IPS-NIHi7 (cell line): ENCODE results near the gene C3orf70.
"Not testable (repeated sequence)": the region's sequence is repeated elsewhere in the genome, so short reads cannot be mapped to it uniquely, and the experiment has no call there.

Experiments used
- DNase-seq: peaks from one replicate; pipeline ENCODE4 v3.0.0; 2012; ENCODE audit warnings: mixed read lengths; ENCODE audit errors: extremely low spot score

The C3orf70 gene

DNA sequence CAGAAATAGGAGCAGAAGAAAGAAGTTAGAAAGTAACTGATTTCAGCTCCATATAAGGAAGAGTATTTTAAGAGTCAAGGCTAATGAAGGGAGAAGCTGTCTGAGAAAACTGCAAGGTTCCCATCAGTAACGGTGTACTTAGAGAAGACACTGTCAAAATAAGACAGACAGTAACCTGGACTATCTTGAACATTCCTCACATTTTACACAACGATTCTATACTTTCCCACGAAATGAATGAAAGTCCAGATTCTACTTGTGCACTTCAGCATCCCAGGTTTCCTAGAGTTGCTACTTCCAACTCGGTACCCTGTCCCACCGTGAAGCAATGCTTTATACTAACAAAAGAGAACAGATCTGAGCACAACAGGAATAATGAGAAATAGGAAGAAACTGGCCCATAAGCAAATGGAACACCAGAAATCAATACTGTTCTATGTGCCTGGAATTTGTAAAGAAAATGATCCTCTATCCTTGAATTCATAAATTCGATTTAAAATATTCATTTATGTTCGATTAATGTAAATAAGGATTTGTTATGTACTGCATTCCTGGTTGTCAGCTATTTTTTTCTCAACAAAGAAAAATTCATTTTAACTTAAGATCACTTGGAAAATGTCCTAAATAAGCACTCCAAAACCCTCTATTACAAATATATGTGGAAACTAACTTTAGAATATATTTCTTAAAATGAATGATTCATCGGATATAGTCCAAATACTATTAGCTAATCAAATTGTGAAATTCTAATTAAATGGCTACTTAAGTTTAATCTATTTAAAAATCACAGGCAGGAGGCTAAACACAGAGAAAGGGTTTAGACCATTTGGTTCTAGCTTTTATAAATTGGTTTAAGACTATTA, 1.5 kb downstream of the C3orf70 start:
- no peak for DNase-seq

DNA sequence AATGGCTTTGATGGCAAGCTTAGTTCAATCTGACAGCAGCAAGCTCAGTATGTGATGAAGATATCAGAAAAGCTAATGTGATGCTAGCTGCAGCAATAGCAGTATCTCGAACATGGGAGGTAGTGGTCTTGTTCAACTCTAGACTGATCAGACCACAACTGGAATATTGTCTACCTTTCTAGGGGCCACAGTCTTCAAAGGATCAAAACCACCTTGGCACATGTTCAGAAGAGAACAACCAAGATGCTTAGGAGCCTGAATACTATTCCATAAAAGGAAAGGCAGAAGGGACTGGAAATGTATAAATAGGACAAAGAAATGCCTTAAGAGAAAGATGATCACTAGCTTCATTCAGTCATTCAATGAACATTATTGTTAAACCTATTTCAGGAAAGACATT, 2.3 kb downstream of the C3orf70 start:
- DNase-seq: no peak

DNA sequence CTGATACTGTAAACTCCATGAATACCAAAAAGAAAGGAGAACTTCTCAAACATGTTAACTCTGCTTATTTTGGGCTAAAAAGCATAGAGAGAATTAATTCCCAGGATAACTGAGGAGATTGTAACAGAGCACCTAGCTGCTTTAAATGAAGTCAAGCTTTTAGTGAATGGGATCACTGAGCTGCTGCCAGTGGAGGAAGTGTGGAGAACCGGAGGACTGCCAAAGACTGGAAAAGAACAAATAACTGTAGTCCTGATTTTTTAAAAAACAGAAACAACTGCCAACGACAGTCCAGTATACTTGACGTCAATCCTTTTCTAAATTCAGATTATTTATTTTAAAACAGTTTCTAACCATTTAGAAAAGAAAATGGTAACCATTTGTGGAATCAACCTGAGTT, 3.3 kb downstream of the C3orf70 start:
- DNase-seq: no peak

DNA sequence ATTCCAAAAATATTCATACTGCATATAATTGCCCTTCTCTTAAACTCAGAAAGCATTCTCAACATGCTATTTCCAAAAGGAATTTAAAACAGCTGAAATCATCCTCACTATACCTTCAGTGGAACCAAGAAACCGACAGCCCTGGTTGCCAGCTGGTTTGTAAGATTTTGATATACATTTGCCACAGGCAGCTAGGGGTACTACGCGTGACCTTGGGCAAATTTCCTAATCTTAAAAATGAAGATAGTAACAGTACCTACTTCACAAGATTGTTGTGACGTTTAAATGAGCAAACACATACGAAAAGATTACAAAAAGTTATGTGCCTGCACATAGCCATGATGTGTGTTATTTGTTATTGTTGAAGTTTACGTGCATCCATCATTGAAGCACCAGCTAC, 7.3 kb downstream of the C3orf70 start:
- DNase-seq: no peak

DNA sequence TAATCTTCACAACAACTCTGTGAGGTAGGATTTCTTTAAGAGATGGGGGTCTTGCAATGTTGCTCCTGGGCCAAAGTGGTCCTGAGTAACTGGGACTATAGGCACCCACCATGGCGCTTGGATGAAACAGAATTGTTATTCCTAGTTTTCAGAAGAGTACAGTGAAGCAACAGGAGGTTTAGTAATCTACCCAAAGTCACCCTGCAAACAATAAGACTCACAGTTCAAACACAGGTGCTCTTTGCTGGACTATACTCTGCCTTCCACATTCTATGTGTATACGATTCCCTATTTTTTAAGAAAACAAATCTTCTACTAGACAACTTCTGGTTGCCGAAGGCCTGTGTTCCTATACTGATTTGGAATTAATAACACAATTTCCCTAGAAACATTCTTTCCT, 8.1 kb downstream of the C3orf70 start:
- no peak for DNase-seq

DNA sequence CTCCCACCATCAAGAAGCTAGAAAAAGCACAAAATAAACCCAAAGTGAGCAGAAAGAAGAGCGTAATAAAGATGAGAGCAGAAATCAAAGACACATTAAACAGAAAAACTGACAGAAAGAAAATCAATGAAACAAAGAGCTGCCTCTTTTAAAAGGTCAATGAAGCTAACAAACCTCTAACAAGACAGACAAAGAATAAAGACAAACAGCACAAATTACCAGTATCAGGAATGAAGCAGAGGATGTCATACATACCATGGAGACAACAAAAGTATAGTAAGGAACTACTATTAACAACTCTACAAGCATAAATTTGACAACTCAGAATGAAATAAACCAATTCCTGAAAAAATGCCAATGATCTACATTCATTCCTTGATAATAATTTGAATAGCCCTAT, 15.0 kb downstream of the C3orf70 start:
- no peak for DNase-seq

DNA sequence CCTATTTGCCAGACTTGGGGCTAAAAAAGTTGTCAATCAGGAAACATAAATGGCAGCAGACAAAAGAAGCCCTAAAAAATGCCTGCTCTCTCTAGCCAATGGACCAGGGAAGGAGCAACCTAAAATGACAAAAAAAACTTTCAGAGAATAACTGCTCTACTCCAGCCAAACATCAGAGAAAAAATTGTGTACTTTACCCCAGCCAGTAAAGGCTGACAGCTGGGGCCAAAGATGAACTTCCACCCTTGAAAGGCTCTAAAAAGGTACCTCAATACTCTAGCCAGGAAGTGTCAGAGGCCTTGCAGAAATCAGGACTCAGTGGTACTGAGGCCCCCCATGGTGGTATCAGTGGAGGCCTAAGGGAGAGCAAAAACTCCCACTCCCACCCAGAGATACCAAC, 18.4 kb downstream of the C3orf70 start:
- DNase-seq: no peak

DNA sequence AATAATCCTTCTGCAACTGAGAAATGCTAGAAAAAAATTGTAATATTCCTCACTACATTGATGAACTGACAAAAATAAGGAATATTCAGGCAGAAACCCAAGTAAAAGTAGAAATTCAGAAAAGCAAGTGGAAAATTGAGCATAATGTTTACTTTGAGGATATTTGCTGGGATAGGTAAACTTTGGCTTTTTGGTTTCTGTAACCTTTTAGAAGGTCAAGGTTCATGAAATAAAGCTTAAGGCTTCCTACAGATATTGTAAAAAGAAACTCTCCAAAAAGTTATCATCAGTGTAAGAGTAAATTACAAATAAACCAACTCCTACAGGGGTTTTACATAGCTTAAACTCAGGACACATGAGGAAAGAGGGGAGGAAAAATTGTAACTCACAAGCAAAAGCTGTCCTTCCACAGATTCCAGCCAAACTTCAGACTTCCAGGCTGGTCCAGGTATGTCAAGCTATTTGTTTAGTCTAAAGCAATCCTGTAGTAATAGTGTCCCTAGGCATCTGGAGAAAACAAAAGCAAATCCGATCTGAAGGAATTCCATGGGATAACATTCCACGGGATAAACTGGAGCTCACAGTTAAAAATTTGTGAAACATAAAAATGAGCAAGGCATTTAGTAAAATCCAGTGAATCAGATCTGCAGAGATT, 21.1 kb downstream of the C3orf70 start:
- DNase-seq: no peak

DNA sequence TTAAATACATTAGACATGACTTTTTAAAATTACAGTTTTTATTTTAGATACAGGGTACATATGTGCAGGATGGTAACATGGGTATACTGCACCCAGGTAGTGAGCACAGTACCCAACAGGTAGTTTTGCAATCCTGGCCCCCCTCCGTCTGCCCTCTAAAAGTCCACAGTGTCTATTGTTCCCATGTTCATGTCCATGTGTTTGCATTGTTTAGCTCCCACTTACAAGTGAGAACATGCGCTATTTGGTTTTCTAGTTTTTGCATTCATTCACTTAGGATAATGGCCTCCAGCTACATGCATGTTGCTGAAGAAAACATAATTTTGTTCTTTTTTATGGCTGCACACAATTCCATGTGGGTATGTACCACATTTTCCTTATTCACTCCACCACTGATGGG, 23.8 kb downstream of the C3orf70 start:
- DNase-seq: no peak

DNA sequence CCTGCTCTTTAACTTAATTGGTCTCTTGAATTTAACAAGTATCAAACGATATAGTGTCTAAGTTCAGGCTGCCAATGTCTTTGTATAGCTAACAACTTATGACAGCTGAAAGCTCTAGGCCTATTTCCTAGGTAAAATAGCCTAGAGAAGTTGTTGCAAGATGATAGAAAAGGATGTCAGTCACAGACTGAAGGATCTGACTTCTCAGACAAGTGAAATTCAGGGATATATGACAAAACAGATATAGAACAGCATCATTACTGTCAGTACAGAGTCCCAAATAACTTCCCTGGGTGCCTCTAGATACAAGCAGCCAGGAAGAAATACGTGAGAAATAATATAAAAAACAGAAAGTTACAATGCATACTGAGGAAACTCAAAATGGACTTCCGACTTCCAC, 26.7 kb downstream of the C3orf70 start:
- DNase-seq: no peak

DNA sequence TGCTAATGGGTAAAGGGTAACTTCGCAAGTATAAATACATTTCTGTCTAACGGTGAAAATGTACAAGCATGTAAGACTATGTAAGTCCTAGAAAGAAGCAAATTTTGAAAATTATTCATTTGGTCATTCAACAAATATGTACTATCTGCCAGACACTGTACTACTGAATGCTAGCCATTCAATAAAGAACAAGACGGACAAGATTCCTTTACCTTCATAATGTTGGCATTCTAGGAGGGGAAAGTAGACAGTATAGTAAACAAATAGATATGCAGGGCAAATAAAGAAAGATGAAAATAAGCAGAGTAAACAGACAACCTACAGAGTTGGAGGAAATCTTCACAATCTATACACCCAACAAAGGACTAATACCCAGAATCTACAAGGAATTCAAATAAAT, 32.7 kb downstream of the C3orf70 start:
- no peak for DNase-seq

DNA sequence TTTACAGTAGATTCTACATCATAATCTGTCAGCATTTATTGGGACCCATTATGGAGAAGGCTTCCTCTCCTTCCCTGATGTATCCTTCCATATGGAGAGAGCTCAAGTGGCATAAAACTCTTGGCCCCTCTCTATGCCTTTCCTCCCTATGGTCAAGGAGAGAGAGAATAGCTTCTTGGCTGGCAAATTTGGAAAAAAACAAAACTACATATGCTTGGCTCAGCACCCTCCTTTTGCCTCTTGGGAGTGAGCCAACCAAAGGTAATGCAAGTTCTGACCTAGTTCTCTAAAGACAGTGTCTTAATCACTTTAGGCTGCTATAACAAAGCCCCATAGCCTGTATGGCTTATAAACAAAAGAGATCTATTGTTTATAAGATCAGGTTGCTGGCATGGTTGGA, 37.5 kb downstream of the C3orf70 start:
- no peak for DNase-seq

DNA sequence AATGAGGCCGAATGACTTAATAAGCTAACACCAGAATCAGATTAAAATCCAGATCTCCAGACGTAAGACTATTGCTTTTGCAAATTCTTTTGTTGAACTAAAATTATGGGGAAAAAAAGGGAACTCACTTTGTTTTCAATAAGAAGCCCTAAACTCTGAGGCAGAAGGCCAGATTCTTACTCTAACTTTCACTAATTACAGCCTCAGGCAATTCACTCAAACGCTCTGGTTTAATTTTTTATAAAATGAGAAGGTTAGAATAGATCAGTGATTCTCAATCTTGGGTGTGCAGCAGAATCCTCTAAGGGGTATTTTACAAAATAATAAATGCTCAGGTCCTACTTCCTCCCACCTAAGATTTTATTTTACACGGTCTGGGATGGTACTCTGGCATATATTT, 38.1 kb downstream of the C3orf70 start:
- DNase-seq: no peak

DNA sequence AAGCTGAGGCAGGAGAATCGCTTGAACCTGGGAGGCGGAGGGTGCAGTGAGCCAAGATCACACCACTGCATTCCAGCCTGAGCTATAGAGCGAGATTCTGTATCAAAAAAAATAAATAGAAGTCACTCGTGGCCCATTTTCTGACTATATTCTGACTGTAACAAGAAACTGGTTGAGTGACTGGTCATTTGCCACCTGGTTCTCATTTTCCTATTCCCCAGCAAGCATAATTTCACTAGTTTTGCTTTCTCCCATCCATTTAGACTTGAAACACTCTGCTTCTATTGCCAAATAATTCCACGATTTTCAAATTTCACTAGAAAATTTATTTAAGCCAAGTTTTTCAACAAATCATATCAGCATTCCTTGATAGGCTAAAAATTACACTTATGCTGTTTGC, 40.7 kb downstream of the C3orf70 start:
- no peak for DNase-seq

DNA sequence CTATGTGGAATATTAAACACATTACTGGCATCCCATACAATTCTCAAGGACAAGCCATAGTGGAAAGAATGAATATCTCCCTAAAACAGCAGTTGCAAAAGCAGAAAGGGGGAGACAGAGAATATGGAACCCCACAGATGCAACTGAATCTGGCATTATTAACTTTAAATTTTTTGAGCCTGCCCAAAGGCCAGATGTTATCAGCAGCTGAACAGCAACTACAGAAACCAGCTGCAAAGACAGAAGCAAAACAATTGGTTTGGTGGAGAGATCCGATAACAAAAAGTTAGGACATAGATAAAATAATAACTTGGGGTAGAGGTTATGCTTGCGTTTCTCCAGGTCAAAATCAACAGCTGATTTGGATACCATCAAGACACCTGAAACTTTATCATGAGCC, 43.8 kb downstream of the C3orf70 start:
- DNase-seq: not testable (repeated sequence)

DNA sequence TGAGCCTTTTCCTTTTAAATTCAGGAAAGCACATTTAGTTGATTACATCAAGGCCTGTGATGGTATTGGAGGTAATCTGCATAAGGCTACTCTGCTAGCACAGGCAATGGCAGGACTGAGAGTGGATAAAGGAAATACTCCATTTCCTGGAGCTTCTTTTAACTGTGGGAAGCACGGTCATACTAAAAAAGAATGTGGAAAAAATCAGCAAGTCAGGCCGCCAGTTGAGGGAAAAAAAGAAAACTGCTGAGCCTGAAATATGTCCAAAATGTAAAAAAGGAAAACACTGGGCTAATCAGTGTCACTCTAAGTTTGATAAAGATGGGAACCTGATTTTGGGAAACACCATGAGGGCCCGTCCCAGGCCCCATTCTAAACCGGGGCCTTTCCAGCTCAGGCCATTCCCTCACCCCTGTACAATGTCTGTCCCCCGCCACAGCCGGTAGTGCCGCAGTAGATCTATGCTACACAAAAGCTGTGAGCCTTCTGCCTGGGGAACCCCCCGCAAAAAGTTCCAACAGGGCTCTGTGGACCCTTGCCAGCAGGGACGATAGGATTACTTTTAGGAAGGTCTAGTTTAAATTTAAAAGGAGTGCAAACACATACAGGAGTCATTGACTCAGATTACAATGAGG, 46.5 kb downstream of the C3orf70 start:
- not testable (repeated sequence) for DNase-seq

DNA sequence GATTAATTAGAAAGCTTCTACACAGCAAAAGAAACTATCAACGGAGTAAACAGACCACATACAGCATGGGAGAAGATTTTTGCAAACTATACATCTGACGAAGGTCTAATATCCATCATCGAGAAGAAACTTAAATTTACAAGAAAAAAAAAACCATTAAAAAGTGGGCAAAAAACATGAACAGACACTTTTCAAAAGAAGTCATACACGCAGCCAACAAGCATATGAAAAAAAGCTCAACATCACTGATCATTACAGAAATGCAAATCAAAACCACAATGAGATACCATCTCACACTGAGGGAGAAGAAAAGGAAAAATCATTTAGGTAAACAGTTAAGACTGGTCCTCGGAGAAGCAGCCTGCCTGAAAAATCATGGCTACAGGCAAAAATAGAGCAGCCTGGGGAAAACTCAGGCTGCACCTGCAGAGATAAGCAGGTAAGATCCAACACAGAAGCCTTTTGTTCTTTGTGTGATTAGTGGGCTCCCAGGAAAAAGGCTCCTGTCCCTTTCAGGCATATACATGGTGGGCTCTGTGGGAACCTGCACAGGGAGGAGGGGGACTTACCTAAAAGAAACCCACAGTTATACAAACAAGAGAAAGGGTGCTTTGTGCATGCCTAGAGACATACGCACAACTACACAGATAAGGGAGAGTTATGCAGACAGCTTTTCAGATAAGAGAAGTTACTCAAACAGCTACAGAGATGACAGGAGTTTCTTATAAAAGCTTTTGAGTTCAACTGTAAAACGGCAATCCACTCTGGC, 49.3 kb downstream of the C3orf70 start:
- DNase-seq: no peak

DNA sequence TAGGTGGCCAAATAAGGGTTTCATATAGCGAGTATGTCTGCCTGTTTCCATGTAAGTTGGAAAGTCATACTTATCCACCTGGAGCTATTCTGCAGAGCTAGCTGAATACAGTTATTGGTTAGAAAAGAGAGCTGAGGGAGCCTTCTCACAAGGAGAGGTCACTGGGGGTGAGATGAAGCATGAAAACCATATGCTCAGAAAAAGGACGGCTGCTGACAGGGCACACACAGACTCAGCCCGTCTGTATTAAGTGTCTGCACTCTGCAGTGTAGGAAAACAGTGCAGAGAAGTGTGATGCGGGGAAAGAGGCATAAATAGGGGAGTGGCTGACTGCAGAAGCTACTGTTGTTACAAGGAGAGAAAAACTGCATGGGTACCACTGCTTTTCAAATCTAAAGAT, 58.2 kb downstream of the C3orf70 start:
- no peak for DNase-seq

DNA sequence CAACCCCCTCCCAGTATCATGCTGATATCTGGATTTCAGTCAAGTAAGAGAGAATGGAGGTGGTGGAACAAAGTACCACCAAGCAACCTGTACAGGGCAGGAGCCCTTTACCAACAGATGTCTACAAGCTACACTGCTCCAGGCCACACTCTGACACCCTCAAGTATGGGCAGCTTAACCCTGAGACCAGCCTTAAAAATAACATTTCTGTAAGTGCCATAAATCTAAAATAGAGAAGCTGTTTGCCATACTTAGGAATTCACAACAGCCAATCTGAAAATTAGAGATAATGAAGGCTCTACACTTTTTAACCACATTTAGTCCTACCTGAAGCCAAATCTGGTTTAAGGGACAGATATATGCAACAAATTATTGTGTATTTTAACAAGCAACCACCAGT, 59.7 kb downstream of the C3orf70 start:
- no peak for DNase-seq

DNA sequence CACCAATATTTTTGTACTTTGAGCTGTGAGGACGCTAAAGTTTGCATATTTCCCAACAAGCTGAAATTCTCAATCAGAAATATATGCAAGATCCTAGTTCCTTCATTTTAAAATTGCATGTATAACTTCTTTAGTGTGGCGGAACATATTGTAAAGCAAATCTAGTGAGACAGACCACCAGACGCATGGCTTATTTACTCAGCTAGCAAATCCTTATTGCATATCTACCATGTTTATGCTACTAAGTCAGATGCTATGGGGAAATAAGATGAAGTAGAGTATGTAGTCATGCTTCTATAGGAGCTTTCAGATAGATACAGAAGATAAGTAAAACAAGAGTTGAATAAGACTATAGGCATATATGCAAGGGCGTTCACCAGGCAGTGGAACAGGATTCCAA, 62.0 kb downstream of the C3orf70 start:
- no peak for DNase-seq

DNA sequence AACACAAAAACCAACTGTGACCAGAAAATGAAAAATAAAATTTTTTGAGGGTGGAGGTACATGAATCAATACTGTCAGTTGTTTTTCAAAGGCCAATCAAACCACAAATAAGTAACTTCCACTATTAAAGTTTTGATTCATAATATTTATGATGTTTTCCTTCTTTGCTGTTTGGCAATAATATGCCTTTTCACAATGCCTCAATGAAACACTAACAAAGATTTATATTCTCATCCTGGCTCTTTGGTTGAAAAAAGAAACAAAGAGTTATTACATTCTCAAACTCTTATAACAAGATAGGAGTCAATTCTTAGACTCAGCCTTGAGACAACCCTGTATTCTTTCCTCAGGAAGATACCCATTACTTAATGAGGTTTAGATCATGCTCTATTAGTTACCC, 63.1 kb downstream of the C3orf70 start:
- DNase-seq: no peak

DNA sequence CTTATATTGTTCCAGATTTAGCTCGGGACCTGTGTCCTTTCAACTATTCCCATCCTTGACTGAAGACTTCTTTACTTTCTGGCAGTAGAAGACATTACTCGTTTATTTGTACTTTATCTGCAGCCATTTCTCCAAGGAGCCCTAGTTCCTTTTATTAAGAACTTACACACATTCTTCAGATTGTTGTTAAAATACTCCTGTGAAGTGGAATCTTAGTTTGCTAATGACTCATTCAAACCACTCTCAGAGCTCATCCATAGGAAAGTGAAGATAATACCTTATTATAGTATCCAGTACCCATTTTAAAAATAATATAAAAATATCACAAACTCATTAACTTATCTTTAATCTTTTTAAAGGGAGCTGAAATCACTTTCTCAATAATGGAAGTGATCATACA, 63.5 kb downstream of the C3orf70 start:
- no peak for DNase-seq
